GM20000 (cell line): ENCODE measurements around the gene DHCR7.

Source experiments
- DNase-seq: peaks from one replicate; pipeline ENCODE4 v3.0.0; 2012; ENCODE audit warnings: low spot score
- TF ChIP-seq, protein P1 (sequence below): IDR thresholded peaks from 2 replicates; pipeline ENCODE4 v1.5.1; 2012; ENCODE audit warnings: mild to moderate bottlenecking, control low read depth; ENCODE audit errors: extremely low read depth, missing control alignments

DHCR7 gene

DNA sequence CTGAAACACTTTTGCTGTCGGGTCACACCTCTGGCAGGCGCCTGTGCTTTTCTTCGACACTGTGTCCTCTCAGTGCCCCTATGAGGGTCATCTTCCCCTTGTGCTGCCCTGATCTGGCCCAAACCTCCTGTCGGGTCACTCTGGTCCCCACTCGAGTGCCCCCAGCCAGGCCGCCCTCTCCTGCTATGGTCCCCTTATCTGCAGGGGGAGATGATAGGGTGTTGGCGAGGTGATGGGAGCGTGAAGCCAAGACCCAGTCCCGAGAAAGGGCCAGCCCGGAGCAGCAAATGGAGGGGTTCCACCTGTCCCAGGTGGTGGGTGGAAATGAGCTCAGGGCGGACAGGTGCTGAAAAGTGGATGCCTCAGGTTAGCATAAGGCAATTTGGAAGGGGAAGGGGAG lies 14.5 kb upstream of the DHCR7 start:
- DNase-seq, result no peak
- TF ChIP-seq, protein P1, sequence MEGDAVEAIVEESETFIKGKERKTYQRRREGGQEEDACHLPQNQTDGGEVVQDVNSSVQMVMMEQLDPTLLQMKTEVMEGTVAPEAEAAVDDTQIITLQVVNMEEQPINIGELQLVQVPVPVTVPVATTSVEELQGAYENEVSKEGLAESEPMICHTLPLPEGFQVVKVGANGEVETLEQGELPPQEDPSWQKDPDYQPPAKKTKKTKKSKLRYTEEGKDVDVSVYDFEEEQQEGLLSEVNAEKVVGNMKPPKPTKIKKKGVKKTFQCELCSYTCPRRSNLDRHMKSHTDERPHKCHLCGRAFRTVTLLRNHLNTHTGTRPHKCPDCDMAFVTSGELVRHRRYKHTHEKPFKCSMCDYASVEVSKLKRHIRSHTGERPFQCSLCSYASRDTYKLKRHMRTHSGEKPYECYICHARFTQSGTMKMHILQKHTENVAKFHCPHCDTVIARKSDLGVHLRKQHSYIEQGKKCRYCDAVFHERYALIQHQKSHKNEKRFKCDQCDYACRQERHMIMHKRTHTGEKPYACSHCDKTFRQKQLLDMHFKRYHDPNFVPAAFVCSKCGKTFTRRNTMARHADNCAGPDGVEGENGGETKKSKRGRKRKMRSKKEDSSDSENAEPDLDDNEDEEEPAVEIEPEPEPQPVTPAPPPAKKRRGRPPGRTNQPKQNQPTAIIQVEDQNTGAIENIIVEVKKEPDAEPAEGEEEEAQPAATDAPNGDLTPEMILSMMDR, result no peak

DNA sequence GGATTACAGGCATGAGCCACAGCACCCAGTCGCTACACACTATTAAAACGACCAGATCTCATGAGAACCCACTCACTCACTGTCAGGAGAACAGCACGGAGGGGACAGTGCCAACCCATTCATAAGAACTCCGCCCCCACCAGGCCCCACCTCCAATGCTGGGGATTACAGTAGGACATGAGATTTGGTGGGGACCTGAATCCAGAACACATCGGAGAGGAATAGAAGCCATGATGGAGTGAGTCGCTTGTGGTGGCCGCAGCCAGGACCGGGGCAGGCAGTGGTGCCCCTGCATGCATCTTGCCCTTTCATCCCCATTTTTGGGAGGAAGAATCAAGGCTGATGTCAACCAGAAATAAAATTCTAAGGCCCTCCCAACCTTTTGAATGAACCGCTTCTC lies 13.5 kb upstream of the DHCR7 start:
- no peak for DNase-seq
- TF ChIP-seq, protein P1, result no peak

DNA sequence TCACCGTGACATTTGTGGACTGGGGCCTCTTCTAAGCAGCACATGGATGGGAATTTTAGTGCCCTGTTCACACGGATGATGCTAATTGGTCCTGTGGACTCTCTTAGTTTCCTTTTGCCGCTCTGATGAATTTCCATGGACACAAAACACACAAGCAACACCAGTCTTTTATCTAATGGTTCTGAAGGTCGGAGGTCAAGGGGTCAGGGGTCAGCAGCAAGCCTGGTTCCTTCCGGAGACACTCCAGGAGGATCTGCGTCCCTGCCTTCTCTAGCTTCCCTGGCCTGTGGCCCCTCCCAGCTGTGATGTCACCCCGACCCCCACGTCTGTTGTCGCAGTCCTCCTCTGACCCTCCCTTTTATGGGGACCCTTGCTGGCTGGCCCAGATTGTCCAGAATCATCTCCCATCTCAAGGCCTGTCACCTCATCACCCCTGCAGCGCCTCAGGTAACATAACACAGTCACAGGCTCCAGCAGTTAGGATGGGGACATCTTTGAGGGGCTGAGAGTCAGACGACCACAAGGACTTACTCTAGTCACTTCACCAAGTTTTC lies 11.7 kb upstream of the DHCR7 start:
- TF ChIP-seq, protein P1, result no peak
- DNase-seq, result no peak

DNA sequence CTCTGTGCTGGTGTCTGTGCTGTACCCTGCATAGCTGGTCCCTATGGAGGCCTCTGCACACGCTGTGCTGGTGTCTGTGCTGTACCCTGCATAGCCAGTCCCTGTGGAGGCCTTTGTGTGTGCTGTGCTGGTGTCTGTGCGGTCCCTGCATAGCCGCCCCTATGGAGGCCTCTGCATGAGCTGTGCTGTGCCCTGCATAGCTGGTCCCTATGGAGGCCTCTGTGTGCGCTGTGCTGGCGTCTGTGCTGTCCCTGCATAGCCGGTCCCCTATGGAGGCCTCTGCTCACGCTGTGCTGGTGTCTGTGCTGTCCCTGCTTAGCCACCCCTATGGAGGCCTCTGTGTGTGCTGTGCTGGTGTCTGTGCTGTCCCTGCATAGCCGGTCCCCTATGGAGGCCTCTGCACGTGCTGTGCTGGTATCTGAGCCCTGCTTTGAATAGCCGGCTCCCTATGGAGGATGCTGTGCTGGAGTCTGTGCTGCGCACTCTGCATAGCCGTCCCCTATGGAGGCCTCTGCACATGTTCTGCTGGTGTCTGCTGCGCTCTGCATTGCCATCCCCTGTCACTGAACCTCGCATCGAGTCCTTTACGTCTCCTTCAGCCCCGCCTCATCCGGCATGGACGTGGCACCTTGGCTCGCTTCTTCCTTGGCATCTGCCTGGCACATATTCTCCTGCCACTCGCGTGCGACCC lies 11.0 kb upstream of the DHCR7 start:
- TF ChIP-seq, protein P1, result no peak
- DNase-seq, result no peak

DNA sequence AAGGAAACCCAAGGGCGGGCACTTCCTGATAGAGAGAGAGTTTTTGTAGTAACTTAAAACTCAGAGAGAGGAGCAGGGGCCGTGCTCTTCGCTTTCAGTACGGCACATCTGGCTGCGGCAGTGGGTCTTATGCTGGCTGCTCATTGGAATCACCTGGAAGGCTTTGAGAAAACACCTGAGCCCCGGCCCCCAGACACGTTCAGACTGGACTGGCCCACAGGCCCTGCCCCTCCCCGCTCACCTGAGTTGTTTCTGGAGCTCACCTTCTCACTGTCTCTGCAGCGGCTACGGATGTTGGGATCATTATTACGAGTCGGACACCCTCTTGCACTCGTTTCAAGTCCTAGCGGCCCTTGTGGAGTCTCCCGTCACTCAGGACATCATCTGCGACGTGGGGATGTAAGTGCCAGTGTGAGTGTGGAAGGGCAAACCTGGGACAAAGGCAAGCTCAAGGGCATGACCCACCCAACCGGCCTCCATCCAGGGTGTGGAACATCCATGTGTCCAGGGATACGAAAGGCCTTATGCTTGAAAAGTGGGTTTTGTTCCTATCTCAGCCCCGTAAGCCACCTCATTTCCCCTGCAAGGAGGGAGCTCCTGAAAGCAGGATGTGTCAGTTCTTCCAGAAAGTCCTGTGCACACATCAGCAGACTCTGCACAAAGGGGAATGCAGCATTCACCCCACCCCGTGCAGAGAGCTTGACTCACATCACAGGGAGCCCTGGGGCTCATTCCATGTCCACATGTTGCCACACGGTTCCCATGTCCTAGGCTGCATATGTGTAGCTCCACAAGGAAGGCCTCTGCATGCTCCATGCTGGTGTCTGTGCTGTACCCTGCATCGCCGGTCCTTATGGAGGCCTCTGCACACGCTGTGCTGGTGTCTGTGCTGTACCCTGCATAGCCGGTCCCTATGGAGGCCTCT lies 10.2 kb upstream of the DHCR7 start:
- TF ChIP-seq, protein P1, result no peak
- no peak for DNase-seq

DNA sequence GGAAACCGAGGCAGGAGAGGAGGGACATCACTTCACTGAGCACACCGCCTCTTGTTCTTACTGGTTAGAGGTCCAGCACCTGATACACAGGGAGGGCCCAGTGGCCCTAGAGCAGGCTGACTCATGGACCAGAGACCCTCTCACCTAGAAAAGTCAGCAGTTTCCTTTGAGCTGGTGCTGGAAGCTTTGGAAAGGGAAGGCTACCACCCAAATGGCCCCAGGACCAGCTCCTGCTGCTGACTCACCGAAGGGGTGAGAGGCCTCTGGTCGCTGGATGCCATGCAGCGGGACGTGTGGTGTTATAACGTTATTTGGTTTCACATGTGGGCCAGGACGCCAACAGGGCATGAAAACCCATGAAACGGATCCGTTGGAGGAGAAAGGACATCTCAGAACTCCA lies 8.6 kb upstream of the DHCR7 start:
- no peak for DNase-seq
- TF ChIP-seq, protein P1, result no peak

DNA sequence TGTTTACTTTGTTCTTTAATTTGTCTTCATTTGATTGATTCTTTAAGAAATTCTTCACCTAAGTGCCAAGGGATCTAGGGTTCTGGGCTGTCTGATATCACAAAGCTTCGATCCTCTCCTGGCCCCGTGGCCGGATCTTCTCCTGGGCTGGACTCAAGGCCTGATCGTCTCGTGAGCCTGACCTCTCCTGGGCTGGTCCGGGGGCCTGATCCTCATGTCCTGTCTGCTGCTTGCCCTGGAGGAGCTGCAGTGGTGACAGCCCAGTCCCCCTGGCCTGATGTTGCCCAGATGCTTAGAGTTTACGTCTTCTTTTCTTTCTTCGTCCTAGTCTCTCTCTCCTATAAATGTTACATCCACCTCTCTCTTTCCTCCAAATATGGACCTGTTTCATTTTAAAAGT lies 8.1 kb upstream of the DHCR7 start:
- TF ChIP-seq, protein P1, result no peak
- no peak for DNase-seq
